ENCODE data around the gene PDE4B.

DNA sequence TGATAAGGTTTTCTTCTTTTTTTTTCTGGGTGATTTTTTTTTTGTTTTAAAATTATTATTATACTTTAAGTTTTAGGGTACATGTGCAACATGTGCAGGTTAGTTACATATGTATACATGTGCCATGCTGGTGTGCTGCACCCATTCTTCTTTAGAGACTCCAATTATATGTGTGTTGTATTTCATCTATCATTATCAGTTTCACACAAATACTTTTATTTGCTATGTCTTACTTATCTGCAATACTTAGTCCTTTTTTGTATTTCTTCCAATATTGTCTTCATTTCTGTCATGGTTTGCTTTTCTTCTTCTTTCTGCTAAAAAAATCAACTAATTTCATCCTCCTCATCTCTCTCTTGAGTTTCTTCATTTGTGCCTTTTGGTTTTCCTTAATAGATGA lies 3.9 kb upstream of the PDE4B start:
- TF ChIP-seq POLR2A (IDR thresholded peaks at IDR 0.05; ENCODE audit: low read length), result no peak
- no peak for TF ChIP-seq GATA1 (IDR thresholded peaks at IDR 0.05; ENCODE audit: low read depth, low read length)

All from erythroblast (primary cell).